DMS79 (cell line): ENCODE results near the gene TTC9B.
A peak's percentile ranks its signal among the peaks of the same experiment; 100 is the strongest.

ENCODE experiments used
- DNase-seq: peaks from one replicate; lab custom pipeline; 2025; lab: John Stamatoyannopoulos, UW

The TTC9B gene

DNA sequence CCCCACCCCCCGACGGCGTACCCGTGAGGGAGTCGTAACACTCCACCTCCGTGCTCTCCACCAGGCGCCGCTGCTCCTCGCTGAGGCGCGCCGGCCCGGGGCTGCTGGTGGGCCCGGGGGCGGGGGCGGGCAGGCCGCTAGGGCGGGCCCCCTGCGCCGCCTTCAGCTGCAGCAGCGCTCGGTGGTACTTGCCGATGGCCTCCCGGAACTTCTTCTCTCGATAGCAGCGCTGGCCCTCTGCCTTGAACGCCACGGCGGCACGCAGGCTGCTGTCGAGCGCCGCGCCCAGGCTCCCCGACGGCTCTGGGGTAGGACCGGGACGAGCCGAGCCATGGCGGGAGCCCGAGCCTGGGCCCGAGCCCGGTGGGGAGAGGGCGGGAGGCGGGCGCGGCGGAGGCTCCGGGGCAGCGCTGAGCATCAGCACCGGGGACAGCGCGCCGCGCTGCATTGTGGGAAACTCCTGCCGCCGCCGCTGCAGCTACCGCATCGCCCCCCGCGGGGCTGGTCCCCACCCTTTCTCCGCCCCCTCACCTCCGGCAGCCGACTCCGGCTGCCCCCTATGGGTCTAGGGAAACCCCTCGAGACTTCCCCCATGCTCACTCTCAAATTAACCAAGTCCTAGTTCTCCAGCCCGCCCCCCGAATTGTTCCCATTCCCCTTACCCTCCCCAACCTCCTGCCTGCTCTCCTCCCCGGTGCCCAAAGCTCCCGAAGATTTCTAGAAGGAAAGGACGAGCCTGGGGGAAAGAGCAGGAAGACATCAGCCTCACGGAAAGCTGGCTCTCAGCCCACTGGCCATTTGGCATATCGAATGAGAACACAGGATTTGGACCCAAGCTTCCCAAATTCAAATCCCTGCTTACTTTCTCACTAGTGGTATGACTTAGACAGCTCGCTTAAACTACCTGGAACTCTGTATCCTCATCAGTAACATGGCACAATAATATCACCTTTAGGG is at the start of gene TTC9B:
TSS of gene TTC9B (minus strand) at position 451 of the 957 bp plus-strand sequence. CDS start at position 448, 3 bp downstream.
- DNase-seq: peak; percentile 12

DNA sequence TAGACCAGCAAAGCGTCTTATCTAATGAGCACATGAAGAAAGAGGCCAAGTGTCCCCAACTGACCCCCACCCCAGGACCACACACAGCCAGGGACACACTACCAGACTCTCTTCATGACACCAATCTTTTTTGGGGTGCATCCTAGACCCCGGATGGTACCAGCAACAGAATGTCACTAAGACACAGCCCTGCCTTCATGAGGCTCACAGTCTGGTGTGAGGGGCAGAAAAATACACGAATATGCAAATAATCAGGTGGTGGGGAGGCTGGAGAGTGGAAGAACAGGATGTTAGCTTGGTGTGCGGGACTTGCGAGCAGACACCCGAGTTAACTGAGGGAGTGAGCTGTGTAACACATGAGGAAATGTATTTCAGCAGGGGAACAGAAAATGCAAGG is 49.4 kb upstream of the TTC9B start:
- DNase-seq: no peak

DNA sequence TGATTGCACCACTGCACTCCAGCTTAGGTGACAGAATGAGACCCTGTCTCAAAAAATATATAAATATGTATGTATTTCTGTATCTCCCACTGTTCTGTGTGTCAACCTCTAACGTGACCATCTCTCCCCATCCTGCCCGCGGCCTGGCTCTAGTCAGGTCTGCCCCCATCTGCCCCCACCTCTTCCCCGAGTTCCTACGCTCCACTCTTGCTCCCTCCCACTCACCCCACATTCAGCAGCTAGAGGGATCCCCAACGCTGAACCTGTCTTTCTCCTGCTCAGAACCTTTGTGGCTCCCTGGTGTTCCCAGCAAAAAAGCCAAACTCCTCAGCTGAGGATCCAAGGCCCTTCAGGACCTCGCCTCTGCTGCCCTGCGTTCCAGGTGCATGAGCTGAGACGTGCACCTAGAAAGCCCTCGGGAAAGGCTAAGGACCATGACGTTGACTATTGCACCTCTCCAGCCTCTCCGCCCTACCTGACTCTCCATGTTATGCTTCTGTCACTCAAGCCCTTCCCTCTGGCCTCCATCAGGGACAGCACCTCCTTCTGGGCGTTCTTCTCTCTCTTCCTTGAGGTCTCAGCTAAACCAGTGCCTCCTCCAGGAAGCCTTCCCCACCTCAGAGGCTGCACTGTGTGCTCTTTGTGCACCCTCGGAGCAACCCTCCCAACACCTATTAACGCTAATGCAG is 48.9 kb upstream of the TTC9B start:
- DNase-seq: peak; percentile 42

- DNase-seq: peak; percentile 92
Observed at GRCh38 chr19:40266119-40266518, 47.9 kb upstream of the TTC9B start.

GRCh38 chr19:40265763-40266099 is 47.5 kb upstream of the TTC9B start:
- DNase-seq: no peak

DNA sequence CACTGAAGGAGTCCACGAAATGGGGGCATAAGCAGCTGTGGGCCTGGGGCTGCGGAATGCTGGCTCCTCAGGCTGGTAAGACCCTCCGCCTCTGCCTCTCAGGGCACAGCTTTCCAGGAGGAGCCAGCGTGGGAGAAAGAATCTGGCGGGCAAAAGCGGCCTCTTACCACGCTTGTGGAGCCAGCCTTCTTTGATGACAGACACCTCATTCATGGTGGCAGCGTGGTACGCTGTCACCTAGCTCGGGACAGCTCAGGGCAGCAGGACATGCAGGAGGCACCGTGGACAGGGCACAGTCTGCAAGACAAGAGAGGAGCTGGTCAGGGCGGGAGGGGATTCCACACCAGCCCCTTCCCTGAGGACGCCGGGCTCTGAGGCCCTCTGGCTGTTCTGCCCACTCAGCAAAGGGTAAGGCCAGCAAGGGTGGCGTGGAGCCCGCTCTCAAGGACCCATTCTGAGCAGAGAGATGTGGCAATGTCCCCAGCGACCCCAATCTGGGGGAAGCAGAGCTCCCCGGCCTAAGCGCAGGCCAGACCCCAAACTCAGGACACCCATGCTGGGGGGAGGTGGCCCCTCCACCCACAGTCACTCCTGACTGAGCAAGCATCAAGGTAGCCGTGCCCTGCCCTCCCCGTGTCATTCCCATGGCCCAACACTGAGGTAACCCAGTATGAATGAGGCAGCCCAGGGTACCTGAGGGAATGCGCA is 47.0 kb upstream of the TTC9B start:
- no peak for DNase-seq

- DNase-seq: no peak
Observed at GRCh38 chr19:40264314-40265054, 46.3 kb upstream of the TTC9B start.

DNA sequence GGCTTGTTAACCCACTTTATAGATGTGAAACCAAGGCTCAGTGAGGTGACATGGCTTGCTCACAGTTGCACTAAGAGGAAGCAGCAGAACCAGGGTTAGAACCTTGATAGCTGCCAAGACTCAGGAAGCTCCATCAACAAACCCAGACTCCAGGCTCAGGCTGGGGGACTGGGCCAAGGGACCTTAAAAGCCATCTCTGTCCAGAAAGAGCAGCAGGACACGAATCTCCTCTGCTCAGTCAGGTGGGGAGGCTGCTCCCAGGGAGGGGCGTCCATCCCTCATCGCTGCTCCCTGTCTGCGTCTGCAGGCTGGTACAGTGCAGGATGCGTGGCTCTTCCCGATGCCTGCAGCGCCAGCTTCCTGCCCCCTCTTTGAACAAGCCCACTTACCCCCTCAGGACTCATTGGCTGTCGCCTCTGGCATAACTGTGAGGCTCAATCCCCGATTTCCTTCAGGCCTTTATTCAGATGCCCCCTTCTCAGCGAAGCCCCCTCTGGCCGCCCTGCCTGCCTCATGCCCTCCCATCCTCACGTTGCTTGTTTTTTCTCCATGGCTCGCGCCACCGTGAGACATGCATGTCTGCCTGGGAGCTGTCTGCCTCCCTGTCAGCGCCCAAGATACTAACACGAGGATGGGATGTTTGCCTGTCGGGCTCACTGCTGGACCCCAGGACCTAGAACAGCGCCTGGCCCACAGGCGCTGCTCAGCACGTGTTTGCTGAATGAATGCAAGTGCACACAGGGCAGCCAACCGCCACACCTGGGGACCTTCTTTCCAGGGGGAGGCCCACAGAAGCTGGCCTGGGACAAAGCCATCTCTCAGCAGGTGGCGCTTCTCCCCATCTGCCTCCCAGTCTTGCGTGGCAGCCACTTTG is 45.5 kb upstream of the TTC9B start:
- DNase-seq: no peak

- DNase-seq: no peak
Observed at GRCh38 chr19:40262422-40262821, 44.2 kb upstream of the TTC9B start.

DNA sequence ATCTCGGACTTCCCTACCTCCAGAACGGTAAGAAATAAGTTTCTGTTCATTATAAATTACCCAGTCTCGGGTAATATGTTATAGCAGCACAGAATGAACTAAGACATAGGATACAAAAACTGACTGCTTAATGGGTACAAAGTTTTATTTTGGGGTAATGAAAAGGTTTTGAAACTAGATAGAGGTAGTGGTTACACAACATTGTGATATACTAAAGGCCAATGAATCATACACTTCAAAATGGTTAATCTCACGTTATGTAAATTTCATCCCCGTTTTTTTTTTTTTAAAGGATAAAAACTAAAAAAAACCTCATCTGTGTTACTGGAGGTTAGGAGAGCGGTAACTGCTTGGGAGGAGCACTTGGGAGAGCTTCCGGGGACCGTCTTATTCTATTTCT is 43.4 kb upstream of the TTC9B start:
- no peak for DNase-seq

DNA sequence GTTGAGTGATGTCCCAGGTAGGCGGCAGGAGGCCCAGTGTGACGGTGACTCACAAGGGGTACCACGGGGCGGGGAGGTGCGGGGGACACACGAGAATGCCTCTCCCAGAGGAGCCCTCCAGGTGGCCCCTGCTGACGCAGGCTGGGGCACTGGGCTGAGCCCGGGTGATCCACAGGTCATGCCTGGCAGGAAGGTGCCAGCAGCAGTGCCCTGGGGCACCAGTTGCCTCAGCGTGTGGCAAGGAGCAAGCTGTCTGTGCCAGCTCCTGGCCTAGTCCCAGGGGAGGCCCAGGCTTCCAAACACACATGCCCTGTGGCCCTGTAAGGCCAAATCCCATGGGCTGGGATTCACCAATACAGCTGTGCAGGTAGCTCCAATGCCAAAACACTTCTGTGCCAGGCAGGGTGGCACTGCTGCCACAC is 38.9 kb upstream of the TTC9B start:
- no peak for DNase-seq

- DNase-seq: no peak
Observed at GRCh38 chr19:40256512-40256911, 38.3 kb upstream of the TTC9B start.

- DNase-seq: no peak
Observed at GRCh38 chr19:40255619-40256166, 37.5 kb upstream of the TTC9B start.

GRCh38 chr19:40254714-40255418 is 36.7 kb upstream of the TTC9B start:
- no peak for DNase-seq

DNA sequence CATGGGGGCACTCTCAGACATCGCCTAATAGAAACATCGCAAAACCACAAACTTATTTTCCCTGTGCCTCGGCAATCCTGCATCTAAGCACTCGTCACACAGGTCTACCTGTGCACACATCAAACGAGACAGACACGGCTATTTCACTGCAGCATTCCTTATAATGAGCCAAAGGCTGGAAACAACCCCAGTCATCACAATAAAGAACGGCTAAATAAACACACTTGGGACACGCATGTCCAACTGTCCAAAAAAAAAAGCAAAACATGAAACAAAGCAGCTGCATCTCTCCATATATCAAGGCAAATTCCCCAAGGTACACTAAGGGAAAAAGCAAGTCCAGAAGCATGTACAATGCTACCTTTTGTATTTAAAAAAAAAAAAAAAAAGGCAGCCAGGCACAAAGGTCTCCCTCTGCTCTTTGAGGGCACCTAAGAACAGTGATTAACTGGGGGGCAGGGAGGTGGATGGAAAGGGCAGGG is 35.5 kb upstream of the TTC9B start:
- DNase-seq: peak; percentile 20

DNA sequence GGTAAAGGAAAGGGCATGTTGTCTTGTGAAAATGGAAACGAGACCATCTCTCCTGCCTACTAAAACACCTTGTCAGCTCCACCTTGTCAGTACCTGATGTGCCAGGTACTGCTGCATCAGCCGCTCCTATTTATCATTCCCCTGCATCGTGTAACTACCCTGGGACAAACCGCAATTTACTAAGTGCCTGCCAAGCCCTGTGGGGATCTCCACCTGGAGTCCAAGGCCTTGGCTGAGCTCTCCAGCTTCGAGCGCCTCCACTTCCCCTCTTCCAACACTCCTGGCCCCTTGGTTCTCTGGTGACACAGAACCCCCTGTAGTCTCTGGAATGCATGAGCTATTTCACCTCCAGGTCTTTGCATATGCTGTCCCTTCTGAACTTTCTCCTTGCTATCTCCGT is 34.2 kb upstream of the TTC9B start:
- no peak for DNase-seq

GRCh38 chr19:40251991-40252390 is 33.8 kb upstream of the TTC9B start:
- no peak for DNase-seq

DNA sequence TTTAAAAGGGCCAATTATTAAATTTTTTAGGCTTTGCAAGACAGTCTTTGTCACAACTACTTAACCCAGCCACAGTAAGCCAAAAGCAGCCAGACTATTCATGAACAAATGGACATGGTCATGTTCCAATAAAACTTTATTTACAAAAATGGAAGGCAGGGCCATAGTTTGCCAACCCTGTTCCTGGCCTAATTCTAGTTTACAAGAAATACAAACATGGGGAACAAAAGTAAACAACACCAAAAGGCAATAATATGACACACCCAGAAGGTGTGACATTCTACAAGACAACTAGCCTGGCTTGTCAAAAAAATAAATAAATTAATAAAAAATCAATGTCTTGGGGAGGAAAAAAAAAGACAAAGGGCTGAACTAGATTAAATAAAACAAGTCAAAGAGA is 33.1 kb upstream of the TTC9B start:
- DNase-seq: no peak

GRCh38 chr19:40249781-40250180 is 31.6 kb upstream of the TTC9B start:
- DNase-seq: no peak

- DNase-seq: no peak
Observed at GRCh38 chr19:40249201-40249600, 31.0 kb upstream of the TTC9B start.
